T-helper 22 cell (primary cell): Measurements from ENCODE around the gene PACRG.
"Not testable (repeated sequence)": the region's sequence is repeated elsewhere in the genome, so short reads cannot be mapped to it uniquely, and the experiment has no call there.

ENCODE experiments used
- DNase-seq: peaks from one replicate; pipeline ENCODE4 v3.0.0-alpha.2; 2020; ENCODE audit warnings: low read depth

The PACRG gene

GRCh38 chr6:162943369-162943768 lies 215.6 kb downstream of the PACRG start:
- no peak for DNase-seq

GRCh38 chr6:162951164-162951743 lies 223.5 kb downstream of the PACRG start:
- no peak for DNase-seq

- no peak for DNase-seq
These were observed 224.6 kb downstream of the PACRG start for GRCh38 chr6:162952423-162952822.

GRCh38 chr6:162957062-162957461 lies 229.3 kb downstream of the PACRG start:
- DNase-seq, result no peak

GRCh38 chr6:162960679-162961457 lies 233.1 kb downstream of the PACRG start:
- no peak for DNase-seq

- DNase-seq, result no peak
These were observed 234.3 kb downstream of the PACRG start for GRCh38 chr6:162962093-162962492.

GRCh38 chr6:162963861-162964260 lies 236.1 kb downstream of the PACRG start:
- DNase-seq, result no peak

GRCh38 chr6:162964488-162965140 lies 236.8 kb downstream of the PACRG start:
- DNase-seq, result no peak

- DNase-seq, result no peak
These were observed 237.6 kb downstream of the PACRG start for GRCh38 chr6:162965366-162965765.

- DNase-seq, result no peak
These were observed 242.5 kb downstream of the PACRG start for GRCh38 chr6:162970246-162970645.

GRCh38 chr6:162971356-162971755 lies 243.6 kb downstream of the PACRG start:
- no peak for DNase-seq

GRCh38 chr6:162973151-162973872 lies 245.5 kb downstream of the PACRG start:
- no peak for DNase-seq

GRCh38 chr6:162973980-162974379 lies 246.2 kb downstream of the PACRG start:
- no peak for DNase-seq

- no peak for DNase-seq
These were observed 246.9 kb downstream of the PACRG start for GRCh38 chr6:162974685-162975084.

GRCh38 chr6:162976141-162976540 lies 248.4 kb downstream of the PACRG start:
- DNase-seq, result no peak

- not testable (repeated sequence) for DNase-seq
These were observed 255.5 kb downstream of the PACRG start for GRCh38 chr6:162983234-162983633.

GRCh38 chr6:162998777-162999176 lies 271.0 kb downstream of the PACRG start:
- DNase-seq, result no peak

GRCh38 chr6:162999575-163000285 lies 272.0 kb downstream of the PACRG start:
- no peak for DNase-seq

- DNase-seq, result no peak
These were observed 273.6 kb downstream of the PACRG start for GRCh38 chr6:163001330-163001729.

GRCh38 chr6:163008186-163008585 lies 280.4 kb downstream of the PACRG start:
- no peak for DNase-seq

GRCh38 chr6:163008626-163009025 lies 280.9 kb downstream of the PACRG start:
- DNase-seq, result no peak

- no peak for DNase-seq
These were observed 282.4 kb downstream of the PACRG start for GRCh38 chr6:163010145-163010544.
